Heart right ventricle (tissue), 16 donors: ENCODE results near the gene GPAT3. TPM values are rescaled to one million over a fixed set of nuclear protein-coding genes. Genes with fewer than 3 reads are reported as not detected.

Source experiments
- ATAC-seq, 8 donors: fragments of 200-7000 bp; cut with Tn5 transposase; one replicate each; pipeline ENCODE4 v1.9.1; 2020; ENCODE audit warnings: mild to moderate bottlenecking in 8 of 8, moderate library complexity in 8 of 8, moderate number of reproducible peaks in 1 of 8
- DNase-seq, 2 donors: peaks; one replicate each; pipeline ENCODE4 v3.0.0-alpha.2; 2020
- H3K27ac ChIP-seq, 10 donors: fragments of 200-600 bp; sonication (generic) in 2 of 10; one replicate each; pipeline versions ENCODE4 v1.5.0 to v1.8.0; 2020 to 2022; ENCODE audit warnings: mild to moderate bottlenecking in 3 of 10
- H3K27me3 ChIP-seq, 7 donors: fragments of 200-600 bp; one replicate each; pipeline ENCODE4 v1.8.0; 2021 to 2022; ENCODE audit warnings: mild to moderate bottlenecking in 2 of 7
- H3K36me3 ChIP-seq, 9 donors: fragments of 200-600 bp; sonication (generic) in 1 of 9; one replicate each; pipeline versions ENCODE4 v1.5.0 to v1.8.0; 2020 to 2022; ENCODE audit warnings: mild to moderate bottlenecking in 2 of 9
- H3K4me1 ChIP-seq, 9 donors: fragments of 200-600 bp; sonication (generic) in 1 of 9; one replicate each; pipeline versions ENCODE4 v1.5.0 to v1.8.0; 2020 to 2022; ENCODE audit warnings: mild to moderate bottlenecking in 4 of 9
- H3K4me3 ChIP-seq, 10 donors: fragments of 200-600 bp; sonication (generic) in 2 of 10; one replicate each; pipeline versions ENCODE4 v1.5.0 to v1.8.0; 2020 to 2022; ENCODE audit warnings: mild to moderate bottlenecking in 7 of 10, moderate library complexity in 2 of 10
- H3K9me3 ChIP-seq, 11 donors: fragments of 200-600 bp in 10 of 11; sonication (generic) in 2 of 11; one replicate each; pipeline versions ENCODE4 v1.5.0 to v1.8.0; 2013 to 2022; ENCODE audit warnings: mild to moderate bottlenecking in 2 of 11, control low read depth in 1 of 11, moderate library complexity in 1 of 11
- CTCF ChIP-seq, 9 donors: fragments of 200-600 bp; sonication (generic) in 2 of 9; IDR thresholded peaks; one replicate each; pipeline versions ENCODE4 v1.5.0 to v1.8.0; 2021 to 2022; ENCODE audit warnings: antibody characterized with exemption in 9 of 9, mild to moderate bottlenecking in 5 of 9, moderate library complexity in 1 of 9
- WGBS, 2 donors: extraction: QIAGEN DNeasy Blood & Tissue Kit; methylation state at CpG; one replicate each; pipeline ENCODE4 v1.1.7; 2013; ENCODE audit warnings: inconsistent platforms in 1 of 2; 5-methylcytosine and 5-hydroxymethylcytosine counted together
- intact Hi-C, 10 donors: fragments of 100-400 bp; cut with DNase I; formaldehyde crosslinking; loops; one replicate each; pipeline versions ENCODE4 v1.11.1 to v1.14.2; 2022
- polyA plus RNA-seq, 2 donors: library from polyadenylated mRNA; stranded (reverse); fragments of 200-250 nt; gene quantifications; one replicate each; pipeline ENCODE4 v1.2.3, GENCODE V29; 2013
- total RNA-seq, 10 donors: library from RNA; stranded (reverse); fragmentation: NEBNext Ultra II Directional in 3 of 10; extraction: Animal tissue kit (Norgen Biotek cat#: 25700) in 3 of 10; gene quantifications; one replicate each; pipeline versions ENCODE4 v1.2.1 to v1.2.4, GENCODE V29; 2021 to 2023
- donor health status: Arrhythmogenic right ventricular cardiomyopathy.
- donor health status: ischemic (EF 13 %, LVEDD 7.1; RV severe dilation, severe dysfunction).
- donor health status: healthy with polysubstance abuse.
- donor health status: DM: no; HTN: yes; CAD: no.
- donor health status: DM: no; HTN: no; CAD: no.
- donor health status: ischemic (EF 25% LVEDD 6.9; RV normal size, moderate dysfunction).
- donor health status: ischemic (EF 25% LVEDD 5.7; RV mildly dilated, moderate dysfunction).
- donor health status: healthy.
- donor health status: DM: yes; HTN: yes; CAD: no.
- donor health status: Ischemic cardiomyopathy.
- donor health status: ischemic (EF 35%, LVEDD 5.7; RV mildly dilated, moderate dysfunction).
- donor health status: nonischemic (EF 11% LVEDD 7.7; RV severe dilation, severe dysfunction).
- donor health status: DM: yes; HTN: yes; CAD: no.
- donor health status: PGD.
- donor health status: ischemic (EF 29% LVEDD 5.4; RV normal size, mild dysfunction).
- donor health status: nonischemic (EF 23%, LVEDD 6.1; RV moderate dilation, normal function).

The GPAT3 gene
- total and polyA plus RNA-seq, 12 donors: 22.2 to 82.6 (median 48.8) TPM

GRCh38 chr4:83625821-83626220 is 89.9 kb downstream of the GPAT3 start:
- Histone ChIP-seq H3K36me3 (no peaks in the 10 kb centered on the region), H3K4me1 (peaks cover 3 to 43% (median 15%) of the 10 kb centered on the region in 9 donors), H3K9me3 (peaks cover 0 to 32% (median 11%) of the 10 kb centered on the region in 11 donors), H3K4me3 (no peak overlapping the region), H3K27me3 (no peaks in the 10 kb centered on the region), H3K27ac (peak overlapping the region; percentile 26 to 90 (median 82))
- 54 to 63% methylated on average over 1 of the region's 1 CpG for WGBS, 2 donors
- DNase-seq (no peak), ATAC-seq (peak in 7 of 8 donors; percentile 50 to 82 (median 73))
- no peak for TF ChIP-seq CTCF (IDR thresholded peaks at IDR 0.05)
- intact Hi-C loops: loop anchor here in 3 of 10 donors (5.0 kb wide), 1 partner anchor 89 kb away; the partner anchor contains the start of gene GPAT3 (in 3 of the 3)

GRCh38 chr4:83626245-83626836 is 90.4 kb downstream of the GPAT3 start:
- 36 to 38% methylated on average over 11 of the region's 11 CpGs for whole genome bisulfite sequencing, 2 donors
- intact Hi-C loops: loop anchor here in 3 of 10 donors (5.0 kb wide), 1 partner anchor 89 kb away; the partner anchor contains the start of gene GPAT3 (in 3 of the 3)

DNA sequence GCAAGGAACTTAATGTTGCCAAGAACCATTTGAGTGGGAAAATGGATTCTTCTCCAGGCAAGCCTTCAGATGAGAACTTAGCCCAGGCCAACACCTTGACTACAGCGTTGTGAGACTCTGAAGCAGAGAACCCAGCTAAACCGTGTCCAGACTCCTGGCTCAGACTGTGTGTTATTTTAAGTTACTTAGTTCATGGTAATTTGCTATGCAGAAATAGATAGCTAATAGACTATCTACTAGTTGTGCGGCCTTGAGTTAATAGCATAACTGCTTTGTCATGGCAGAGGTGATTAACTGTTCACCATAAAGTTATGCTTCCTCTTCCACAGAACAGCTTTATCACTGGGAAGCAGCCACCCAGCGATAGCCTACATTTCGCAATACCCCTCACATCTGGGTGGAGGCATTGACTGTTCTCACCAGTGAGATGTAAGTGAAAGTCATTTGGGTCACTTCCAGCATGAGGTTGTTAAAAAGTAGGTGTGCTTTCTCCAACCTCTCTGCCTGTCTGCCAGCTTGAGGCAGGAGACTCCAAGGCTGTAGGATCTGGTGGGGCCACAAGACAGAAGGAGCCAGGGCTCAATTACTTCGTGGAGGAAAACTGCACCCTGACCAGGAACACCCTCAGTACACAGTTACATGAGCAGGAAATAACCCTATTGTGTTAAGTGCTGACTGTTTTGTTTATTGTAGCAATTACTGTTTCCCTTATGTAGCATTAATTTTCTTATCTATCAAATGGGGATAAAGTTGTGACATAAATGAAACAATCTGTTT is 94.2 kb downstream of the GPAT3 start:
- no peak for DNase-seq
- 44 to 48% methylated on average over 6 of the region's 6 CpGs for WGBS, 2 donors
- intact Hi-C loops: loop anchor here in 3 of 10 donors (5.0 kb wide), 1 partner anchor 93 kb away; the partner anchor contains the start of gene GPAT3 (in 3 of the 3)

More at GRCh38 chr4:83626245-83626836, 90.4 kb downstream of the GPAT3 start:
- Histone ChIP-seq H3K27ac (peak overlapping the region; percentile 26 to 90 (median 82)), H3K27me3 (no peaks in the 10 kb centered on the region), H3K4me1 (peaks cover 3 to 48% (median 17%) of the 10 kb centered on the region in 9 donors), H3K9me3 (peaks cover 0 to 29% (median 11%) of the 10 kb centered on the region in 11 donors), H3K36me3 (no peaks in the 10 kb centered on the region), H3K4me3 (peak overlapping the region in 1 of 10 donors; percentile 6)
- no peak for TF ChIP-seq CTCF (IDR thresholded peaks at IDR 0.05)
- ATAC-seq (peak; percentile 65 to 96 (median 90)), DNase-seq (peak in 1 of 2 donors; percentile 15)

More for the DNA sequence above, 94.2 kb downstream of the GPAT3 start:
- H3K4me1 ChIP-seq: peaks cover 3 to 45% (median 17%) of the 10 kb centered on the region in 9 donors
- ATAC-seq: peak in 7 of 8 donors; percentile 20 to 72 (median 51)
- peaks cover 0 to 9% (median 0%) of the 10 kb centered on the region in 11 donors for H3K9me3 ChIP-seq
- H3K27me3 ChIP-seq: no peaks in the 10 kb centered on the region
- H3K36me3 ChIP-seq: no peaks in the 10 kb centered on the region
- H3K4me3 ChIP-seq: no peak overlapping the region
- no peak for TF ChIP-seq CTCF (IDR thresholded peaks at IDR 0.05)
- peak overlapping the region in 5 of 10 donors; percentile 3 to 49 (median 29) for H3K27ac ChIP-seq
